HS-5 (cell line): ENCODE data around the gene KLHL29.

Source experiments
- DNase-seq: peaks from one replicate; pipeline ENCODE4 v3.0.0-alpha.2; 2012; ENCODE audit warnings: low read depth

Gene KLHL29

GRCh38 chr2:23632831-23633395 lies 247.9 kb downstream of the KLHL29 start:
- DNase-seq: no peak

- no peak for DNase-seq
Observed at GRCh38 chr2:23633966-23634365, 249.0 kb downstream of the KLHL29 start.

DNA sequence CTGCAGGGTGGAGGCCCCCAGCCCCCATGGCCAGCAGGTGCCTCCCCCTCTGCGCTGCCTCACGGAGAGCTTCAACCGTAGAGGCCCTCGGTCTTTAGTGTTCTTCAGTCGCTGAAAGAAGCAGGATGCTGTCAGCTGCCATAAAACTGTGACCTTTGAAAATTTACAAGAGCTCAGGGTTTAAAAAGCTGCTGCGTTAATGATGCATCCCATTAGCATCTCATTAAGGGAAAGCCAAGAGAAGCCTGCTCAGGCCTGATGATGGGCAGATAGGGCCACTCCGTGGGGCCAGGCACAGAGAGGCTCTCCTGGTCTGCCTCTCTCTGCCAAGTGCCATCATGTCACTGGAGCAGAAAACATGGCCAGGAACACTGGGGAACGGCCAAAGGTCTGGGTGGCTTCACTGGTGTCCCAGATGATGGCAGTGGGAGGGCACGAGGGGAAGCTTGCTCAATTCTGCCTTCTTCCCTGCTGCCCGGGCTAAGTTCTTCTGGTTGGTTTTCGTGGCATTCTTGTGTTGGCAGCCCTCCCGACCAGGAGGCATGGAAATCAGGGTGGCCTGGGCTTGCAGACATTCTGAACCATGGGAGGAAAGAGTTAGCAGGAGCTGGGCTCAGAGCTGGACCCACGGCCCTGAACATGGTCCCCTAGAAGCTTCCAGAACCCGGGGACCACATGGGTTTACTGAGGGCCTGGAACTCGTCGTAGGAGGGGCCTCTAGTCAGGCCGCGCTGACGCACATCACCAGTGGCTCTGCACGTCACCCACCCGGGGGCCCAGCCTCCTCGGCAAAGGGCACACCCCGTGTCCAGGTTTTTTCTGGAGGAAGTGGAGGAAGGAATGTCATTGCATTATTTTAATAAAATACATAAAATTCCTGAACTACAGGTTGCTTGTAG lies 250.7 kb downstream of the KLHL29 start:
- DNase-seq: no peak

- no peak for DNase-seq
Observed at GRCh38 chr2:23636426-23636825, 251.4 kb downstream of the KLHL29 start.

DNA sequence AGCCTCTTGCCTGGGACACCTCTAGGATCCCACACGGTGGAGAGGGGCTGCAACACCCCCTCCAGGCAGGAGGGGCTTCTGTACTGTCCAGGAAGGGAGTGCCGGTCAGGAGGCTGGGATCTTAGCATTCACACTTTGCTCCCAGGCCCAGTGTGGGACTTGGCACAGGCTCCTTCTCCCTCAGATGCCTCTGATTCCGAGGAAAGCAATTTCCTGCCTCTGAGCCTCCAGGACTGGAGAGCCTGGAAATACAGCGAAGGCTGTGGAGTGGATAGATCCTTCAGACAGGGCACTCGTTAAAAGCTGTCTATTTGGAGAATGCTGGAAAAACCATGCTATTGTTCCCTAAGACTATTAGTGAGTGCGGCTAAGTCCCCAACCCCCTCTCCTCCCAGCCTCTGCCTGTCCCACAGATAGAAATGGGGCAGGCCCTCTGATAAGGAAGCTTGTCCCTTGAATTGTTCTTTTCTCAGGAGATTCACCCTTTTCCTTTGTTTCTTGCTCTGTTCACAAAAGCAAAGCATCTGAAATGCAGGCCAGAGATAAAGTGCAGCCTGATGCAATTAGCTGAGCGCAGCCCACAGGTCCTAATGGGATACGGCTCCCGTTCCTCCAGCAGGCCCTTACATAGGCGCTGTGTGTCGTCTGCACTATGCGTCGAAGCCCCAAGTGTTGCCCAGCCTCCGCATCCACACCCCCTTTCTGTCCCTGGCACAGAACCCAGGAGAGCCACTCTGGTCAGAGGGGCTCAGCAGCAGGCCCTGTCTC lies 252.2 kb downstream of the KLHL29 start:
- DNase-seq: no peak

DNA sequence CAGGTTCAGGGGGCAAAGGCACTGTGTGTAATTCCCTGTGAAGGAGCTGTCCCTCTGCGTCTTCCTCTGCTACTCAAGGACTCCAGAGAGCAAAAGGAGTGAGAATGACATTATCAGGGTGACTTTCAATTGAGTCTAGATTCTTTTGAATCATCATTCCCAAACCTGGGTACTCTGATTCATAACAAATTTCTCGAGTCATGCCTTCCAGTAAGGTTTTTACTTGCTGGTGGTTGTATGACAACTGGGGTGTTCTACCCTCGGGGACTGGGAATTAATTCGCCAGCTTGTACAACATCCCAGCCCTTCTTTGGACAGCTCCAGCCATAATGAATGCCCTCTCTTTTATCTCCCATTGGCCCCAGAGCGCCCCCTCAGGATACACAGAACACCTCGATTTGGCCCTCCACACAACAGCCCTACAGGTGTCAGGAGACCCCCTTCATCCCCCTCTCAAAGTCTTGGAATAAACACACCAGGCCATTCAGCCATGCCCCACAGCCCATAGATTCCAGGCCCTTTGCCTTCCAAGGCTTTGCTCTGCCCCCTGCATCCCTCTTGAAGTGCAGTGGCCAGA lies 254.5 kb downstream of the KLHL29 start:
- DNase-seq: no peak

- DNase-seq: no peak
Observed at GRCh38 chr2:23640711-23641110, 255.7 kb downstream of the KLHL29 start.

DNA sequence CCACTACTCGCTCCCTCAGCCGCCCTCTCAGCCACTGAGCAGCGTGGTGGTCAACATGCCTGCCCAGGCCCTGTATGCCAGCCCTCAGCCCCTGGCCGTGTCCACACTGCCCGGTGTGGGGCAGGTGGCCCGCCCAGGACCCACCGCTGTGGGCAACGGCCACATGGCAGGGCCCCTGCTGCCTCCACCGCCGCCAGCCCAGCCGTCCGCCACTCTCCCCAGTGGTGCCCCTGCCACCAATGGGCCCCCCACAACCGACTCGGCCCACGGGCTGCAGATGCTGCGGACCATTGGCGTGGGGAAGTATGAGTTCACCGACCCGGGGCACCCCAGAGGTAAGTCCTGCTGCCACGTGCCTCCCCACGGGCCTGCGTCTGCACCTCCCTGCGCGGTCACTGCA lies 257.5 kb downstream of the KLHL29 start:
- DNase-seq: no peak

DNA sequence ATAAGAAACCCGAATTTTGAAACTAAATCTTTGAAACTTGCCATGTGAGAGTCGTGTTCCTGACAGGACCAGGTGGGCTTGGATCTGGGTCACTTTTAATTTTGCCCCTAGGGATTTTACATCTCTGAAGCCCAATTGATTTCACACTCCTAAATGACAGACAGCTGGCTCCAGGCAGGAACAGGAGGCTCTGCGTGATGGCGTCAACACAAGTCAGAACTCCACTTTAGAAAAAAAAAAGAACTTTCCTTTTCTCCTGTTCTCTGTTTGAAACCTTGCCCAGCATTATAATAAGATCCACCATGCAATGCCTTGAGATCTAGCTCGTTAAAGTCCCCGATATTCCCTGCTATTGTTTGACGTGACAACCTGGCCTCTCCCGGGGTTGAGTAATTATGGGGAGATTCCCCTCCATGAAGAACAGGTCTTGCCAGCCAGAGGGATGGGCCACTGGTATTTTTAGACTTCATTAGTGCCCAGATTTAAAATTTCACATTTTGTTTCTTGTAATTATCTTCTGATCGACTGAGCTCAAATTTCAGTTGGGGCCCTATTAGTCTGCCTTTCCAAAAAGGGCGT lies 260.3 kb downstream of the KLHL29 start:
- DNase-seq: no peak

GRCh38 chr2:23647563-23647962 lies 262.6 kb downstream of the KLHL29 start:
- no peak for DNase-seq

DNA sequence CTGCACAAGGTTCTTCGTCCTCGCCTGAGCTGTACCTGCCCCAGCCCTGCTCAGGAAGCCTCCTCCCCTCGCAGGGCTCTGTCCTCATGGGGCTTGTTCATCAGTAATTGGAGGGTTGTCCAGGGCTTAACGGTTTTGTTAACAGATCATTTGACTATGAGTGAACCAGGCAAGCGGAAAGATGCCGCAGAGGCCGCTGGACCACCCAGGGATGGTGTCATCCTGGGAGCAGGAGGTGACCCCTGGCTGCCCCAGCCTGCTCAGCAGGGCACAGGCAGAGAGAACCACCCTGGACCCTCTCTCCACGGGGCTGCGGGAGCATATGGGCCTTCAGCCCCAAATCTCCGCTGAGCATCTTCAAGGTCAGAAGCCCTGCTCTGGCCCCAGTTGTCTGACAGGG lies 264.3 kb downstream of the KLHL29 start:
- DNase-seq: no peak

- DNase-seq: no peak
Observed at GRCh38 chr2:23649819-23650218, 264.8 kb downstream of the KLHL29 start.

- DNase-seq: peak; percentile 38
Observed at GRCh38 chr2:23651187-23652080, 266.5 kb downstream of the KLHL29 start.

GRCh38 chr2:23653326-23653725 lies 268.3 kb downstream of the KLHL29 start:
- no peak for DNase-seq

DNA sequence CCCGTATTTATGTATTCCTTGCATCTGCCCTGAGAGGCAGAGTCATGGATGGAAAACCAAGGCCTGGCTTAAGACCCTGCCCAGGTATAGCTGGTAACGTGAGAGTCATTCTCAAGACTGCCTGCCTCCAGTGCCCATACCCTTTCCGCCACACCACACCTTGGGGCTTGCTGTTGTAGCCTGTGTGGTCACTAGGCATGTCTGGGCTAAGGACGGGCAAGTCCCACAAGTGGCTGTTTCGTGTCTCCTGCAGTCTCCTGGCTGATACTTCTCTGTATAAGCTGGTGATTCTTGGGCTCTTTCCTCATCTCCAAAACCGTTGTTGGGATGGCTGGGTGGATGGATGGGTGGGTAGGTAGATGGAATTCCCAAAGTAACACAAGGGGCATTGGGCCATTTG lies 269.8 kb downstream of the KLHL29 start:
- DNase-seq: no peak

- no peak for DNase-seq
Observed at GRCh38 chr2:23655934-23656596, 271.1 kb downstream of the KLHL29 start.

DNA sequence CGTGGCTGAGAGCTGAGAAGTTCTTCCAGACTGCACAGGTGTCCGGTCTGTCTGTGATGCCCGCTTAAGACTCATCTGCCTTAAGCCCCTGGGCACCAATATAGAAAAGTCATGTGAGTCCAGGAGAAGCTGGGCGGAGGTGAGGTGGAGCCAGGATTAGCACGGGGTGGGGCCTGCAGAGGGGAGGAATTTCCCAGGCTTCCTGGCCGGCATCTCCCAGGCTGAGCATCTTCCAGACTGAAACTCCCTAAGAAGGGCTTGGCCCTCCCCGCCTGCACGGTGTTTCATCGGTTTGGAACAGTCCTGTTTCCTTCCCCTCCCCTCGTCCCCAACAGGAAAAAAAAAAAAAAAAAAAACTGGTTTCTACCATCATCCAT lies 271.6 kb downstream of the KLHL29 start:
- no peak for DNase-seq

DNA sequence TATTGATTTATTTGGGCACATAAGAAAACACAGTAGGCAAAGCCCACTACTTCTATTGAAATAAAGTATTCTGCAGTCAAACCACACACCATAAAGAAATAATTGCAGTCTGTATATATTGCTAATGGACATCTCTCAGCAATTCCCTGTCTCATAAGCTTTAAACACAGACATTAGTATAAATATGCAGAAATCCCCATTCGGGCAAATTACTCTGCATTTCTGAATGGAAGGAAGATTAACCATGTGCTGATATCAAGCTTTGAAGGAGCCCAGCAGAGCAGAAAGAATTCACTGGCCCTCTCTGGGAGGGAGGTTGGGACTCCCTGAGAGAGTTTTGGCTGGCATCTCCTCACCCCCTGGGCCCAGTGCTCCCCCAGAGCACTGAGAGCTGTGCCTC lies 272.4 kb downstream of the KLHL29 start:
- DNase-seq: no peak

GRCh38 chr2:23657934-23658333 lies 273.0 kb downstream of the KLHL29 start:
- DNase-seq: no peak

- DNase-seq: no peak
Observed at GRCh38 chr2:23658466-23658942, 273.5 kb downstream of the KLHL29 start.

GRCh38 chr2:23659328-23659727 lies 274.3 kb downstream of the KLHL29 start:
- no peak for DNase-seq
